PFSK-1 (cell line): ENCODE data around the gene ITGA1.

Experiments used
- POLR2AphosphoS5 ChIP-seq: IDR thresholded peaks from 2 replicates; pipeline ENCODE4 v1.6.1; 2012; ENCODE audit warnings: low read depth, mild to moderate bottlenecking, control low read depth, low read length, moderate library complexity
- SIN3A ChIP-seq: IDR thresholded peaks from 2 replicates; pipeline ENCODE4 v1.6.1; 2012; ENCODE audit warnings: mild to moderate bottlenecking, low read length, moderate library complexity, borderline replicate concordance; ENCODE audit not compliant: insufficient read depth
- TF ChIP-seq, protein P1 (sequence below), 2 experiments: IDR thresholded peaks; 2 replicates each; pipeline versions ENCODE4 v1.6.1 to v1.8.0; 2011 to 2012; ENCODE audit warnings: low read depth in 2 of 2, low read length in 2 of 2, control low read depth in 1 of 2, inconsistent platforms in 1 of 2, mild to moderate bottlenecking in 1 of 2, moderate library complexity in 1 of 2; ENCODE audit not compliant: insufficient read depth in 1 of 2

- TF ChIP-seq POLR2AphosphoS5 (no peak), SIN3A (no peak)
- TF ChIP-seq, protein P1, sequence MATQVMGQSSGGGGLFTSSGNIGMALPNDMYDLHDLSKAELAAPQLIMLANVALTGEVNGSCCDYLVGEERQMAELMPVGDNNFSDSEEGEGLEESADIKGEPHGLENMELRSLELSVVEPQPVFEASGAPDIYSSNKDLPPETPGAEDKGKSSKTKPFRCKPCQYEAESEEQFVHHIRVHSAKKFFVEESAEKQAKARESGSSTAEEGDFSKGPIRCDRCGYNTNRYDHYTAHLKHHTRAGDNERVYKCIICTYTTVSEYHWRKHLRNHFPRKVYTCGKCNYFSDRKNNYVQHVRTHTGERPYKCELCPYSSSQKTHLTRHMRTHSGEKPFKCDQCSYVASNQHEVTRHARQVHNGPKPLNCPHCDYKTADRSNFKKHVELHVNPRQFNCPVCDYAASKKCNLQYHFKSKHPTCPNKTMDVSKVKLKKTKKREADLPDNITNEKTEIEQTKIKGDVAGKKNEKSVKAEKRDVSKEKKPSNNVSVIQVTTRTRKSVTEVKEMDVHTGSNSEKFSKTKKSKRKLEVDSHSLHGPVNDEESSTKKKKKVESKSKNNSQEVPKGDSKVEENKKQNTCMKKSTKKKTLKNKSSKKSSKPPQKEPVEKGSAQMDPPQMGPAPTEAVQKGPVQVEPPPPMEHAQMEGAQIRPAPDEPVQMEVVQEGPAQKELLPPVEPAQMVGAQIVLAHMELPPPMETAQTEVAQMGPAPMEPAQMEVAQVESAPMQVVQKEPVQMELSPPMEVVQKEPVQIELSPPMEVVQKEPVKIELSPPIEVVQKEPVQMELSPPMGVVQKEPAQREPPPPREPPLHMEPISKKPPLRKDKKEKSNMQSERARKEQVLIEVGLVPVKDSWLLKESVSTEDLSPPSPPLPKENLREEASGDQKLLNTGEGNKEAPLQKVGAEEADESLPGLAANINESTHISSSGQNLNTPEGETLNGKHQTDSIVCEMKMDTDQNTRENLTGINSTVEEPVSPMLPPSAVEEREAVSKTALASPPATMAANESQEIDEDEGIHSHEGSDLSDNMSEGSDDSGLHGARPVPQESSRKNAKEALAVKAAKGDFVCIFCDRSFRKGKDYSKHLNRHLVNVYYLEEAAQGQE (IDR thresholded peaks at IDR 0.05; ENCODE audit: insufficient read depth in 1 of 2, low read depth in 2 of 2, low read length in 2 of 2): no peak
Measured at GRCh38 chr5:52983731-52984636, 196.3 kb downstream of the ITGA1 start.
